SIG-M5 (cell line): Measurements from ENCODE around the gene CCDC177.

Experiments
- DNase-seq: peaks from one replicate; lab custom pipeline; 2025; lab: John Stamatoyannopoulos, UW

Gene CCDC177

DNA sequence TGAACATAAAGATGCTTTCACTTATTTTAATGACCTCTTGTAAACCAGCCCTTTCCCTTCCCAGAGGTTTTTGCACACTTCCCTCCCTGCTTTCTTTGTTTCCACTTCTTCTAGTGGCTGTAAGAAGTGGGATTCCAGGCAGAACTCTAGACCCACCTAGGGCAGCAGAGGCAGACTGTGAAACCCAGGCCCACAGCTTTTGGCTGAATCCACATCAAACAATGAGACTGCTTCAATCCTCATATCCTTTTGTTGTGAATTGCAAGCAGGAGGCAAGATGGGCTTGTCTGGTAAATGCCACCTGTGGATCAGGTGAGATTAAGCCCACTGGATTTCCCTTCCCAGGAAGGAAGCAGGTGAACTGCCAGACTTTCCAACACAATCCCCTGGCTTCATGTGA lies 12.8 kb downstream of the CCDC177 start:
- DNase-seq = no peak

DNA sequence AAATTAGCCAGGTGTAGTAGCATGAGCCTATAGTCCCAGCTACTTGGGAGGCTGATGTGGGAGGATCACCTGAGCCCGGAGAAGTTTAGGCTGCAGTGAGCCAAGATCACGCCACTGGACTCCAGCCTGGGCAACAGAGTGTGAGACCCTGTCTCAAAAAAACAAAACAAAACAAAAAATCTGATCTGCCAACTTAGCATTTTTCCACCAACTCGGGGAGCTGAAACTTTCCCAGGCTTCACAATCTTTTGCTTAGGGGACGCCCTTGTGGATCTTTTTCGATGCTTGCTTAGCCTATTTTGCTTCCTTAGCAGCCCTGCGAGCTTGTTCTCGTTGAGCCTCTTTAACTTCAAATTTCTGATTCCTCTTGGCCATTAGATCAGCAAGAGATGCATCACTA lies 13.8 kb downstream of the CCDC177 start:
- no peak for DNase-seq

DNA sequence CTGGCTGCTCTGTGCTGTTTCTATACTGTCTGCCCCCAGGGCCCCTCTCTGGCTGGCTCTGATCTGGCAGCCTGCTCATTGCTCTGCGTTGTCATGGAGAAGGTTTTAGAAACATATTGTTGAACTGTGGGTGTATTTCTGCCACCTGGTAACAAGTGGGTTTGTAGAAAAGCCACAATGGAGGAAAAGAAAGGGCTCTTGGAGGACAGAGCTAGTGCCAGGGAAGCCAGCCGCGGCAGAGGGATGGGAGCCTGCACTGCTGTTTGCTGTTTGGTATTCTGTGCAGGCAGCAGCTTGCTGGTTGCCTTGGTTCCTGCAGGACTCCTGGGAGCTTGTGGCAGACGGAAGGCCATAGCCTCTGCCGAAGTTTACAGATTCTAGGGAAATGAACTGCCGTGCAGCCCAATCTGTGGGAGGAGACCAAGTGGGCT lies 15.1 kb downstream of the CCDC177 start:
- no peak for DNase-seq

- no peak for DNase-seq
Observed at GRCh38 chr14:69558774-69559173, 15.9 kb downstream of the CCDC177 start.

DNA sequence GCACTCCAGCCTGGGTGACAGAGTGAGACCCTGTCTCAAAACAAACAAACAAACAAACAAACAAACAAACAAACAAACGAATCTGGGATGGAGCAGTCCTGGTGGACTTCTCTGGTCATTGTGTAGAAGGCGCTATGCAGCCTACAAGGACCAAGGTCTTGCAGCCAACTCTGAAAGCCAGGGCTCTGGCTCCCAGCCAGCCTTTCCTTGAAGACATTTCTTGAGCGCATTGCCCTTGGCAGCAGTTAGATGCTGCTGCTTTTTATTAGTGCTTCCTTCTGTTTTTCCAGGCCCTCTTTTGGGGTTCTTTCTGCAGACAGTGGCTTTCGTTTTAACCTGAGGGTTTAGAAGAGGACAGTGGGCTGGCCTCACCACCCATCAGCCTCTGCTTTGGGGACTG lies 20.2 kb downstream of the CCDC177 start:
- no peak for DNase-seq

DNA sequence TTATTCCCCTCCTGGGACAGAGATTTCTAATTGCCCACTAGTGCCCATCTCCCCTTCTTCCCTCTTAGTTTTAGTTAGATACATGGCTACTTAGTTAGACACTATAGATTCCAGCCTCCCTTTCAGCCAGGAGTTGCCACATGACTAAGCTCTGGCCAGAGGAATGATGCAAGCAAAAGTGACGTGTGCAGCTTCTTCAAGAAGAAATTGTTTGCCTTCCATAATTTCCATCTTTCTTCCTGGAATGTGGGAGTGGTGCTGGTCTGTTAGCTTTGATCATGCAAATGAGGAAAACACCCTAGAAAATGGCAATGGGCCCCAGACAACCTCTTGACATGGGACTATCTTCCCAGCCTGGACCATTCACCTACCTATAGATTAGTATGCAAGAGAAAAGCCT lies 21.4 kb downstream of the CCDC177 start:
- no peak for DNase-seq

DNA sequence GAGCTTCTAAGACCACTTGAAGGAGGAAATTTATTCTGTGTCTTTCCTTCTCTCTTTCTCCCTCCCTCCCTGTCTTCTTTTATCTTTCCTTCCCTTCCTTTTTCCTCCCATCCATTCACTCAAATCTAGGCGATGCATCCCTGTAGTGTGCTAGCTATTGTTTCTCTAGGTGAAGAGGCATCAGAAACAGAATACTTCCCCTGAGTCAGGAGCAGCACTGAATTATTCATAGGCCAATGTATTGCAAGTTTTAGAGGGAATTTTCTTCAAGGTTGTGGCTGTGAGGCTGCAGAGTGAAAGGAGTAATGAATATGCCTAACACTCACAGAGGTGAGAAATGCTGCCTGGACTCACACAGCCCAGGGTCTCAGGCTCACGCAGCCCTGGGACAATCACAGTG lies 23.2 kb downstream of the CCDC177 start:
- no peak for DNase-seq

DNA sequence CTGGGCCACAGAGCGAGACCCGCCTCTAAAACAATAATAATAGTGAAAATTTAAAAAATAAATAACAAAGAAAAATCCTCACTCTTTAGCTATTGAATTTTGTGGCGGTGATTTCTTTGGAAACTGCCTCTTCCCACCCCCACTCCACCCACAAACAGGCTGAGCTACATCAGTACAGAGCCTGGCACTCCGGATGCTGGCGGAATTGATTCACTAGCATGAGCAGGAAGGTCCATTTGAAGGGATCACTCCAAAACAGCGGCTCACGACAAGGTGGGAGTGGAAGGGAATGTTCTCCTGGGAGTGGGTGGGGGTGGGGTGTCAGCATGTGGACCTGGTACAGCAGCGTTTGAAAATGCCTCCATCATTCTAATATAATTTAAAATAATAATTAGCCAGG lies 26.1 kb downstream of the CCDC177 start:
- no peak for DNase-seq

- no peak for DNase-seq
Observed at GRCh38 chr14:69547701-69548348, 26.8 kb downstream of the CCDC177 start.

- DNase-seq = peak; percentile 29
Observed at GRCh38 chr14:69543341-69544115, 31.1 kb downstream of the CCDC177 start.

- no peak for DNase-seq
Observed at GRCh38 chr14:69542311-69542710, 32.4 kb downstream of the CCDC177 start.

DNA sequence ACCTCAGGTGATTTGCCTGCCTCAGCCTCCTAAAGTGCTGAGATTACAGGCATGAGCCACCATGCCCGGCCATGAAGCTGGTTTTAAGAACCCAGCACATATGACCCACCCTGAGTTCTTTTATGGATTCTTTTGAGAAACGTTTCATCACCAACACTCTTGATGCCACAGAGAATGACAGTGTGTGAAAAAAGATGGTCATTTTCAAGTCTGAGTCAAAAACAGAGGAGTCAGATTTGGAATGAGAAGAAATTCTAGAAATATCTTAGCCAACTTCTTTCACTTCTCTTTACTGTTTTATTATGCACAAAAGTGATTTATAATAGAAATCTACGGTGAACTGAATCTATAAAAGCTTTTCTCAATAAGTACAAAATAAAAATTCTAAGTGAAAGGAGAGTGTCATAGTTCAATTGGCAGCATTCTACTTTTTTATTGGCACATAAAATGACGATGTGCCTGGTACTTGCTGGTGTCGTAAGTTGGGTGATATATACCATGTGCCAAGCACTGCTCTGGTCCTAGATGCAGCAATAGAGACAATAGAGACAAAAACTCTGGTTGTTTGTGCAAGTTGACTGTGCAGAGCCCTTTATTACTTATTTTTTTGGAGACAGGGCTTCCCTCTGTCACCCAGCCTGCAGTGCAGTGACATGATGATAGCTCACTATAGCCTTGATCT lies 33.9 kb downstream of the CCDC177 start:
- no peak for DNase-seq

DNA sequence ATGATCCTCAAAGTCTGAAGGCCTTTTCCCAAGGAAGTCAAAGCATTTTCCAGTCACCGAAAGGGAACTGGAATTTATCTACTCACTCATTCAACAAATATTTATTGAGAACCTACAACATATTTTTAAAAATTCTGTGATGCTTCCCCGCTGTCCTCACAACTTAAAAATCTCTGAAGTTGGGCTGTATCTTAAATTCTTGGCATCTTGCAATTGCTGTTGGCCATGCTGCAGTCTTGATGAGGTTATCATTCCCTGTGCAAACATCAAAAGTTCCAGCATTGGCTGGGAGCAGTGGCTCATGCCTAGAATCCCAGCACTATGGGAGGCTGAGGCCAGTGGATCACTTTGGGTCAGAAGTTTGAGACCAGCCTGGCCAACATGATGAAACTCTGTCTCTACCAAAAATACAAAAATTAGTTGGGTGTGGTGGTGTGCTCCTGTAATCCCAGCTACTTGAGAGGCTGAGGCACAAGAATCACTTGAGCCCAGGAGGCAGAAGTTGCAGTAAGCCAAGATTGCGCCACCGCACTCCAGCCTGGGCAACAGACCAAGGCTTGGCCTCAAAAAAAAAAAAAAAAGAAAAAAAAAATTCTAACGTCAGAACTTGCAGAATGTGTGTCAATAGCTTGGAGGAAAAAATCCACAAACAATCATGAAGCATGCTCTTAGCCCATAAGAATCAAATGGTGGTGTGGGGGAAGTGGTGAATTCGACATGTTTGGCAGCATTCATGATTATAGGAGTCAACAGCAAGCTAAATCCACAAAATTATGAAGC lies 34.9 kb downstream of the CCDC177 start:
- DNase-seq = no peak

GRCh38 chr14:69538766-69539165 lies 35.9 kb downstream of the CCDC177 start:
- no peak for DNase-seq

DNA sequence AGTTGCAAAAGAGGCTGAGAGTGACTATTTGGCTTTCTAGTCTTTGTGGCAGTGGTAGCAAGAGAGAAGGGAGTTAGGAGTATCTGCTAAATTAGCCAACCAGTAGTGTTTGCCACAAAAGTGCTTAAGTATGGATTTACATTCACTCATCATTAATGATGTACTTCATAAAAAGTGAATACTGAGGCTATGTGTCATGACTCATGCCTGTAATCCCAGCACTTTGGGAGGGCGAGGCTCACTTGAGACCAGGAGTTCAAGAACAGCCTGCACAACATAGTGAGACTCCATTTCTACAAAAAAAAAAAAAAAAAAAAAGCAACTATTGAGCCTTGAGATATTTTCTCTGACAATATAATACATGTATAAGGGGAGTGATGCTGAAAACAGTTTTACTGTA lies 36.8 kb downstream of the CCDC177 start:
- no peak for DNase-seq

DNA sequence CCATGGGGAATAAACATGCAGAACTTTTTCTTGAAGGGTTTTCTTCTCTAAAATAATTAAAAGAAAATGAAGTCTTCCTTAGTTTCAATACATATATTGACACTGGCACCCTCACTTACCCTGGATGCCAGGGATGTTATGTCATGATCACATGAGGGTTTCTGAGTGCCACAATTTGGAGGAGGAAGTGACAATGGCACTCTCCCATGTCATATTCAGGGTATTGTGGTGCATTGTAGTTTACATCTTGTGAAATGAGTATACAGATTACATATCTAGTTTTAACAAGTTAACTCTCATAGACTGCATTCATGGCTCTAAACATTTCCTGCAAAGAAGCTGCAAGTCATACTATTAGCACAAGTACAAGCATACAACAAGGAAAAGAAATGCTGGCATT lies 37.7 kb downstream of the CCDC177 start:
- no peak for DNase-seq

- DNase-seq = no peak
Observed at GRCh38 chr14:69535230-69535848, 39.3 kb downstream of the CCDC177 start.

DNA sequence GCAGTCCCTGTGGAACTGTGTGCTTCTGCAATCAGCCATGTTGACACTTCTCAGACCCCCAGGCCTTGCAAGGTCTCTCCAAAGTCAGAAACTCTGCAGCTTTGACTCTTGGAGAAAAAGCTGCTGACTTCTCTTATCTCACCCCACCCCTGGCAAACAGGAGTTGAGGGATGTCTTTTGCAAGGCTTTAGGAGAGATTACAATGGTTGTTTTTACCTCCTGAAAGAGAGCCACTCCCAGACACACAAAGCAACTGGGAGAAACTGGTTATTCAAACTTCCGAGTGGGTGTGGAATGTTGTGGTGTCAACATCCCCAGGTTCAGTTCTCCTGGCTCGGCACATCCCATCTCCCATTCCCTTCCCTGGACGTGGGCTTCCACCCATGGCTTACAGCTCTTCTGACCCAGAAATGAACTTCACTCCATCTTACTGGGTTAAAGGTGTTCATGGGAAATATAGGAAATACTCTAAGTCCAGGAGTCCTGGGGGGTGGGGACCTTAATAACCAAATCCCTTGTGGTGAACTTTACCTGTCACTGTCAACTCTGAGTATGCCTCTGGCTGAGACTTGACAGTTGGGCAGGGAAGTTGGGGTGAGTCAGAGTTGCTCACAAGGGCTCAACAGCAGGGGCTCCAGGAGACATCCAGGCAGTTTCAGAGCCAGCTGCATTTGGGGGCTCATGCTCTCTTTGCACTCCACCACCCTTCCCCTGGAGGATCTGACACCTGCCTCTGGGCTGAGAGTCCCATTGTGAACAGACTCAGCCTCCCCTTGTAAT lies 41.9 kb downstream of the CCDC177 start:
- DNase-seq = no peak

GRCh38 chr14:69531135-69531534 lies 43.5 kb downstream of the CCDC177 start:
- DNase-seq = no peak

DNA sequence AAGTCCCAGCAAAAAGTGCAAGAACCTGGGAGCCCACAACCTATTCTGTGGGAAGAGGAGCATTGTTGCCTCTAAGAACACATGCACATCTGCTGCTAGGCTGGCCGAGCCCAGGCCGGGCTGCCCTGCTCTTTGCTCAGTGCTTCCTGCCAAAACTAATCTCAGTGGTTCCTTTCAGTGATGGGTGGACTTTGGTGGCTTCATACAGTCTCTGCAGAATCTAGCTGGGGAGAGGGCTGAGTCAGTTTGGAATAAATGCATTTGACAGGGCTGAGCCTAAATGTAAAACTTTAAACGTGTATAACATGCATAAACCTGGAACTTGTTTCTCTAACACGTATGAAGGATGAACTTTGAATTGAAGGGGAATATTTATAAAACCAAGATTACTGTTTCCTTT lies 44.6 kb downstream of the CCDC177 start:
- no peak for DNase-seq

GRCh38 chr14:69529563-69529962 lies 45.1 kb downstream of the CCDC177 start:
- DNase-seq = no peak
